HepG2 (cell line): ENCODE data around the gene SMPD2. TPM values are rescaled to one million over a fixed set of nuclear protein-coding genes. Genes with fewer than 3 reads are reported as not detected.

Experiments
- BCL6 ChIP-seq: IDR thresholded peaks from 2 replicates; pipeline ENCODE4 v1.6.1; 2016; ENCODE audit warnings: missing genetic modification reagents, missing compliant biosample characterization
- CEBPG ChIP-seq: IDR thresholded peaks from 2 replicates; pipeline ENCODE4 v1.6.1; 2016
- ISX ChIP-seq: sonication (generic); formaldehyde crosslinking; conservative IDR thresholded peaks from 2 replicates; pipeline ENCODE4 v1.5.0; 2020; ENCODE audit warnings: missing genetic modification reagents
- JUN ChIP-seq: sonication (generic); formaldehyde crosslinking; IDR thresholded peaks from 2 replicates; pipeline ENCODE4 v1.4.0; 2020; ENCODE audit warnings: mild to moderate bottlenecking, missing genetic modification reagents
- KLF15 ChIP-seq: sonication (generic); formaldehyde crosslinking; IDR thresholded peaks from 2 replicates; pipeline ENCODE4 v1.8.1; 2023; ENCODE audit warnings: borderline replicate concordance, mild to moderate bottlenecking, inconsistent platforms, missing genetic modification reagents, mixed read lengths
- MAFF ChIP-seq: IDR thresholded peaks from 2 replicates; pipeline ENCODE4 v1.6.1; 2011; ENCODE audit warnings: low read depth, low read length, improper control_type of control experiment
- NFYC ChIP-seq: IDR thresholded peaks from 2 replicates; pipeline ENCODE4 v1.6.1; 2016; ENCODE audit warnings: missing genetic modification reagents, missing compliant biosample characterization
- TBL1XR1 ChIP-seq: fragments of 150-350 bp; IDR thresholded peaks from 2 replicates; pipeline ENCODE4 v1.6.1; 2014; ENCODE audit warnings: borderline replicate concordance, low read length; ENCODE audit not compliant: partially characterized antibody
- TOE1 ChIP-seq: sonication (generic); formaldehyde crosslinking; IDR thresholded peaks from 2 replicates; pipeline ENCODE4 v1.4.0; 2020; ENCODE audit warnings: mild to moderate bottlenecking, missing genetic modification reagents
- ZBTB7A ChIP-seq: sonication (generic); formaldehyde crosslinking; IDR thresholded peaks from 2 replicates; pipeline ENCODE4 v1.8.0; 2022; ENCODE audit warnings: mild to moderate bottlenecking, missing genetic modification reagents
- ZNF33B ChIP-seq: sonication (generic); formaldehyde crosslinking; IDR thresholded peaks from 2 replicates; pipeline ENCODE4 v1.5.1; 2020; ENCODE audit warnings: mild to moderate bottlenecking, missing genetic modification reagents
- ZNF446 ChIP-seq: sonication (generic); formaldehyde crosslinking; IDR thresholded peaks from 2 replicates; pipeline ENCODE4 v1.5.0; 2020; ENCODE audit warnings: mild to moderate bottlenecking, missing genetic modification reagents
- ZNF557 ChIP-seq: sonication (generic); formaldehyde crosslinking; IDR thresholded peaks from 2 replicates; pipeline ENCODE4 v1.4.0; 2020; ENCODE audit warnings: missing genetic modification reagents
- ZNF768 ChIP-seq: sonication (generic); formaldehyde crosslinking; IDR thresholded peaks from 2 replicates; pipeline ENCODE4 v1.4.0; 2020; ENCODE audit warnings: missing genetic modification reagents
- ZNF780A ChIP-seq: sonication (generic); formaldehyde crosslinking; IDR thresholded peaks from 2 replicates; pipeline ENCODE4 v1.8.0; 2022; ENCODE audit warnings: mild to moderate bottlenecking, missing genetic modification reagents, moderate library complexity
- polyA plus RNA-seq, 8 experiments: library from polyadenylated mRNA; depleted of rRNA in 3 of 8; stranded (reverse) in 7 of 8; unstranded in 1 of 8; fragments of >200 nt; fragmentation: Illumina TruSeq in 4 of 8; extraction: Trizol in 4 of 8; gene quantifications; 2 replicates each; pipeline versions ENCODE4 v1.2.1 to v1.2.3, GENCODE V29; 2011 to 2016; ENCODE audit warnings: low read depth in 4 of 8, missing spikeins in 1 of 8, mixed read lengths in 1 of 8; ENCODE audit not compliant: insufficient read depth in 1 of 8
- total RNA-seq, 5 experiments: library from RNA; depleted of rRNA; stranded (reverse); fragments of >200 nt; fragmentation: Illumina TruSeq; extraction: Trizol; gene quantifications; 2 replicates each; pipeline ENCODE4 v1.2.3, GENCODE V29; 2016; ENCODE audit warnings: low read depth in 1 of 5
- TF ChIP-seq, protein P1 (sequence below): sonication (generic); formaldehyde crosslinking; IDR thresholded peaks from 2 replicates; pipeline ENCODE4 v1.5.0; 2020; ENCODE audit warnings: missing genetic modification reagents, mild to moderate bottlenecking, borderline replicate concordance
- TF ChIP-seq, protein P2 (sequence below): IDR thresholded peaks from 2 replicates; pipeline ENCODE4 v1.6.1; 2016; ENCODE audit warnings: missing biosample characterization, missing genetic modification reagents, low read depth
- TF ChIP-seq, protein P3 (sequence below): sonication (generic); formaldehyde crosslinking; IDR thresholded peaks from 2 replicates; pipeline ENCODE4 v1.4.0; 2020; ENCODE audit warnings: mild to moderate bottlenecking, missing genetic modification reagents, borderline replicate concordance
- TF ChIP-seq, protein P4 (sequence below): sonication (generic); formaldehyde crosslinking; IDR thresholded peaks from 2 replicates; pipeline ENCODE4 v1.4.0; 2020; ENCODE audit warnings: mild to moderate bottlenecking, missing genetic modification reagents
- TF ChIP-seq, protein P5 (sequence below): fragments of 450-650 bp; IDR thresholded peaks from 2 replicates; pipeline ENCODE4 v1.6.1; 2017; ENCODE audit warnings: mild to moderate bottlenecking
- TF ChIP-seq, protein P6 (sequence below): sonication (generic); formaldehyde crosslinking; IDR thresholded peaks from 2 replicates; pipeline ENCODE4 v1.8.1; 2023; ENCODE audit warnings: missing genetic modification reagents, inconsistent platforms, borderline replicate concordance

SMPD2 gene
- total and polyA plus RNA-seq, 2 of the 13 experiments (the other 11 are each of a cell fraction or from before 2014, with no cell fraction given), result 5.9 to 10.6 TPM

DNA sequence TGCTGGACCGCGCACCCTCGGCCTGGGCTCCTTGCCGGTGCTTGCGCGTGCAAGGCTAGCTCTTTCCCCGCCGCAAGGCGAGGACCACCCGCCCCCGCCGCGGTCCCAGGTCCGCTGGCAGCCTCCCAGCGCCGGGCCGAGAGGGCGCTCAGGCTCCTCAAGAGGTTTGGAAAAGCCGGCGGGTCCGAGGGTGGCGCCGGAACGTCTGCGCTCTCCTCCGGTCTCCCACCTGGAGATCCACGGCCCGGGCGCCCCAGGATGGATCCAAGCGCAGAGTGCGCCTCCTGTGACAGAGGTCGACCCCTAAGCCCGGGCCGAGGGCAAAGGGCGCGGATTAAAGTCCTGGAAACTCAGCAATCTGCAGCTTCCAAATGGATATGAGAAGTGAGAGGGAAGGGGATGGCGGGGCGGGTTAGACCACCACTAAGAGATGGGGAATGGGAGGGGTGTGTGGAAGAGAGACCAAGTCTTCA is 15.6 kb downstream of the SMPD2 start (continued):
- no peak for TF ChIP-seq ZNF446
- TF ChIP-seq, protein P1, sequence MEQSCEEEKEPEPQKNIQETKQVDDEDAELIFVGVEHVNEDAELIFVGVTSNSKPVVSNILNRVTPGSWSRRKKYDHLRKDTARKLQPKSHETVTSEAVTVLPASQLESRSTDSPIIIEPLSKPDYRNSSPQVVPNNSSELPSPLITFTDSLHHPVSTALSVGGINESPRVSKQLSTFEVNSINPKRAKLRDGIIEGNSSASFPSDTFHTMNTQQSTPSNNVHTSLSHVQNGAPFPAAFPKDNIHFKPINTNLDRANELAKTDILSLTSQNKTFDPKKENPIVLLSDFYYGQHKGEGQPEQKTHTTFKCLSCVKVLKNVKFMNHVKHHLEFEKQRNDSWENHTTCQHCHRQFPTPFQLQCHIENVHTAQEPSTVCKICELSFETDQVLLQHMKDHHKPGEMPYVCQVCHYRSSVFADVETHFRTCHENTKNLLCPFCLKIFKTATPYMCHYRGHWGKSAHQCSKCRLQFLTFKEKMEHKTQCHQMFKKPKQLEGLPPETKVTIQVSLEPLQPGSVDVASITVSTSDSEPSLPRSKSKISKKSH (CRISPR knock-in tag), result no peak
- TF ChIP-seq ZNF780A (CRISPR knock-in tag), result no peak
- TF ChIP-seq KLF15 (CRISPR knock-in tag), result no peak
- TF ChIP-seq BCL6 (CRISPR knock-in tag), result no peak
- TF ChIP-seq, protein P2, sequence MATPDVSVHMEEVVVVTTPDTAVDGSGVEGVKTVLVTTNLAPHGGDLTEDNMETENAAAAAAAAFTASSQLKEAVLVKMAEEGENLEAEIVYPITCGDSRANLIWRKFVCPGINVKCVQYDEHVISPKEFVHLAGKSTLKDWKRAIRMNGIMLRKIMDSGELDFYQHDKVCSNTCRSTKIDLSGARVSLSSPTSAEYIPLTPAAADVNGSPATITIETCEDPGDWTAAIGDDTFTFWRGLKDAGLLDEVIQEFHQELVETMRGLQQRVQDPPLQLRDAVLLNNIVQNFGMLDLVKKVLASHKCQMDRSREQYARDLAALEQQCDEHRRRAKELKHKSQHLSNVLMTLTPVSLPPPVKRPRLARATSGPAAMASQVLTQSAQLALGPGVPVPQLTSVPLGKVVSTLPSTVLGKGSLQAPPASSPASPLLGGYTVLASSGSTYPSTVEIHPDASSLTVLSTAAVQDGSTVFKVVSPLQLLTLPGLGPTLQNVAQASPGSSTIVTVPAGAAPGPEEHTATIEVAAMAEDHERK, result no peak
- no peak for TF ChIP-seq ZNF33B (CRISPR knock-in tag)
- TF ChIP-seq ISX (CRISPR knock-in tag), result no peak
- no peak for TF ChIP-seq CEBPG (CRISPR knock-in tag)
- TF ChIP-seq, protein P3, sequence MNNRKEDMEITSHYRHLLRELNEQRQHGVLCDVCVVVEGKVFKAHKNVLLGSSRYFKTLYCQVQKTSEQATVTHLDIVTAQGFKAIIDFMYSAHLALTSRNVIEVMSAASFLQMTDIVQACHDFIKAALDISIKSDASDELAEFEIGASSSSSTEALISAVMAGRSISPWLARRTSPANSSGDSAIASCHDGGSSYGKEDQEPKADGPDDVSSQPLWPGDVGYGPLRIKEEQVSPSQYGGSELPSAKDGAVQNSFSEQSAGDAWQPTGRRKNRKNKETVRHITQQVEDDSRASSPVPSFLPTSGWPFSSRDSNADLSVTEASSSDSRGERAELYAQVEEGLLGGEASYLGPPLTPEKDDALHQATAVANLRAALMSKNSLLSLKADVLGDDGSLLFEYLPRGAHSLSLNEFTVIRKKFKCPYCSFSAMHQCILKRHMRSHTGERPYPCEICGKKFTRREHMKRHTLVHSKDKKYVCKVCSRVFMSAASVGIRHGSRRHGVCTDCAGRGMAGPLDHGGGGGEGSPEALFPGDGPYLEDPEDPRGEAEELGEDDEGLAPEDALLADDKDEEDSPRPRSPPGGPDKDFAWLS (CRISPR knock-in tag), result no peak
- no peak for TF ChIP-seq NFYC (CRISPR knock-in tag)
- no peak for TF ChIP-seq MAFF
- TF ChIP-seq, protein P4, sequence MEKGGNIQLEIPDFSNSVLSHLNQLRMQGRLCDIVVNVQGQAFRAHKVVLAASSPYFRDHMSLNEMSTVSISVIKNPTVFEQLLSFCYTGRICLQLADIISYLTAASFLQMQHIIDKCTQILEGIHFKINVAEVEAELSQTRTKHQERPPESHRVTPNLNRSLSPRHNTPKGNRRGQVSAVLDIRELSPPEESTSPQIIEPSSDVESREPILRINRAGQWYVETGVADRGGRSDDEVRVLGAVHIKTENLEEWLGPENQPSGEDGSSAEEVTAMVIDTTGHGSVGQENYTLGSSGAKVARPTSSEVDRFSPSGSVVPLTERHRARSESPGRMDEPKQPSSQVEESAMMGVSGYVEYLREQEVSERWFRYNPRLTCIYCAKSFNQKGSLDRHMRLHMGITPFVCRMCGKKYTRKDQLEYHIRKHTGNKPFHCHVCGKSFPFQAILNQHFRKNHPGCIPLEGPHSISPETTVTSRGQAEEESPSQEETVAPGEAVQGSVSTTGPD (CRISPR knock-in tag), result no peak
- no peak for TF ChIP-seq JUN
- TF ChIP-seq, protein P5, sequence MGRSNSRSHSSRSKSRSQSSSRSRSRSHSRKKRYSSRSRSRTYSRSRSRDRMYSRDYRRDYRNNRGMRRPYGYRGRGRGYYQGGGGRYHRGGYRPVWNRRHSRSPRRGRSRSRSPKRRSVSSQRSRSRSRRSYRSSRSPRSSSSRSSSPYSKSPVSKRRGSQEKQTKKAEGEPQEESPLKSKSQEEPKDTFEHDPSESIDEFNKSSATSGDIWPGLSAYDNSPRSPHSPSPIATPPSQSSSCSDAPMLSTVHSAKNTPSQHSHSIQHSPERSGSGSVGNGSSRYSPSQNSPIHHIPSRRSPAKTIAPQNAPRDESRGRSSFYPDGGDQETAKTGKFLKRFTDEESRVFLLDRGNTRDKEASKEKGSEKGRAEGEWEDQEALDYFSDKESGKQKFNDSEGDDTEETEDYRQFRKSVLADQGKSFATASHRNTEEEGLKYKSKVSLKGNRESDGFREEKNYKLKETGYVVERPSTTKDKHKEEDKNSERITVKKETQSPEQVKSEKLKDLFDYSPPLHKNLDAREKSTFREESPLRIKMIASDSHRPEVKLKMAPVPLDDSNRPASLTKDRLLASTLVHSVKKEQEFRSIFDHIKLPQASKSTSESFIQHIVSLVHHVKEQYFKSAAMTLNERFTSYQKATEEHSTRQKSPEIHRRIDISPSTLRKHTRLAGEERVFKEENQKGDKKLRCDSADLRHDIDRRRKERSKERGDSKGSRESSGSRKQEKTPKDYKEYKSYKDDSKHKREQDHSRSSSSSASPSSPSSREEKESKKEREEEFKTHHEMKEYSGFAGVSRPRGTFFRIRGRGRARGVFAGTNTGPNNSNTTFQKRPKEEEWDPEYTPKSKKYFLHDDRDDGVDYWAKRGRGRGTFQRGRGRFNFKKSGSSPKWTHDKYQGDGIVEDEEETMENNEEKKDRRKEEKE, result no peak
- TF ChIP-seq ZNF557 (CRISPR knock-in tag), result no peak
- TF ChIP-seq TBL1XR1, result no peak
- TF ChIP-seq TOE1, result no peak
- TF ChIP-seq, protein P6, sequence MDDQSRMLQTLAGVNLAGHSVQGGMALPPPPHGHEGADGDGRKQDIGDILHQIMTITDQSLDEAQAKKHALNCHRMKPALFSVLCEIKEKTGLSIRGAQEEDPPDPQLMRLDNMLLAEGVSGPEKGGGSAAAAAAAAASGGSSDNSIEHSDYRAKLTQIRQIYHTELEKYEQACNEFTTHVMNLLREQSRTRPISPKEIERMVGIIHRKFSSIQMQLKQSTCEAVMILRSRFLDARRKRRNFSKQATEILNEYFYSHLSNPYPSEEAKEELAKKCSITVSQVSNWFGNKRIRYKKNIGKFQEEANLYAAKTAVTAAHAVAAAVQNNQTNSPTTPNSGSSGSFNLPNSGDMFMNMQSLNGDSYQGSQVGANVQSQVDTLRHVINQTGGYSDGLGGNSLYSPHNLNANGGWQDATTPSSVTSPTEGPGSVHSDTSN (CRISPR knock-in tag), result no peak
- TF ChIP-seq ZNF768, result peak; percentile 30; the same call in 1 of the 2 replicates
- TF ChIP-seq ZBTB7A (CRISPR knock-in tag), result peak; percentile 29; the same call in 1 of the 2 replicates
